GM21423 (cell line): ENCODE measurements around the gene SLC13A5.
"Not testable (repeated sequence)": the region's sequence is repeated elsewhere in the genome, so short reads cannot be mapped to it uniquely, and the experiment has no call there.

Source experiments
- ATAC-seq: cut with Tn5 transposase; IDR thresholded peaks from one replicate; pipeline ENCODE4 v1.9.1; 2021; ENCODE audit warnings: mild to moderate bottlenecking, moderate library complexity; ENCODE audit not compliant: unreplicated experiment

SLC13A5 gene

GRCh38 chr17:6666557-6666956 is 46.6 kb downstream of the SLC13A5 start:
- no peak for ATAC-seq

DNA sequence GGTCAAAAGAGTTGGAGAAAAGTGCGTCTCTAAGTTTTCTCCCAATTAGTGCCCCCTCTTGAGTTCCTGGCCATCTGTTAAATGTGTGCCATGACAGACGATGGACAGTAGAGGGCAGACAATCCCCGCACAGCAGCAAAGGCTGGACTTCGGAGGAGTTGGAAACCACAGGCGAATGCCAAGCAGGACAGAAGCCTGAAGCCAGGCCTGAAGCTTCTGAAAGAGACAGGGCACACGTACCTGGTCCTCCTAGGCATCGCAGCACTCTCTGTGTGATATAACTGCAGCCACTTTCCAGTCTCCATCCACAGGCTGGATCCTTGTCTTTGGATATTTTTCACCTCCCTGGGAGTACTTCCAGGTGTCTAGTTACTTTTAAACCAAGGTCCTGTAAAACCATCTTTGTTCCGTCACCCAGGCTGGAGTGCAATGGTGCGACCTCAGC is 47.1 kb downstream of the SLC13A5 start:
- ATAC-seq: no peak

DNA sequence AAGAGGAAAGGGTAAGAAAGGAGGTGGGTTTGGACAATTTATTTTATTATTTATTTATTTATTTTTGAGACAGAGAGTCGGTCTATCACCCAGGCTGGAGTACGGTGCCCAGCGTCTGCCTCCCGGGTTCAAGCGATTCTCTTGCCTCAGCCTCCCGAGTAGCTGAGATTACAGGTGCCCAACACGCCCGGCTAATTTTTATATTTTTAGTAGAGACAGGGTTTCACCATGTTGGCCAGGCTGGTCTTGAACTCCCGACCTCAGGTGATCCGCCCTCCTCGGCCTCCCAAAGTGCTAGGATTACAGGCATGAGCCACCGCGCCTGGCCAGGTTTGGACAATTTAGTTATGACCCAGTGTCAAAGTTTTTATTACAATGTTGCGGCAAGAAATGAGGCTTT is 50.0 kb downstream of the SLC13A5 start:
- not testable (repeated sequence) for ATAC-seq

DNA sequence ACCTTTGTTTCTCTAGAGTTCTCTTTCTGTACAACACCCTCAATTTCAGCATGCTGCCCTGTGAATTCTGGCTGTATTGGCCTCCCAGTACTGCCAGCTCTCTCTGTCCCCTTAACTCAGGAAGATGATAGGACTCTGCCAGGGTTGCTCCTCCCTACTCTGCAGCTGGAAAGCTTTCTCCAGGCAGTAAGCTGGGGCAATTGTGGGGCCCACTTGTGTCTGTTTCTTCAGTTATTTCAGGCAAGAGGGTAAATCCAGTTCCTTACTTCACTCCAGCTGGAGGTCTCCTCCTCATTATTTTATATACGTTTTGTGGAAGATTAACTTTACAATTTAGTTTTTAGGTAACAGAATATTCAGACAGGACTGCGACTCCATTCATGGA is 51.7 kb downstream of the SLC13A5 start:
- no peak for ATAC-seq

- no peak for ATAC-seq
Observed at GRCh38 chr17:6660805-6661463, 52.2 kb downstream of the SLC13A5 start.

GRCh38 chr17:6660101-6660500 is 53.1 kb downstream of the SLC13A5 start:
- ATAC-seq: no peak

- ATAC-seq: not testable (repeated sequence)
Observed at GRCh38 chr17:6658411-6658810, 54.8 kb downstream of the SLC13A5 start.

DNA sequence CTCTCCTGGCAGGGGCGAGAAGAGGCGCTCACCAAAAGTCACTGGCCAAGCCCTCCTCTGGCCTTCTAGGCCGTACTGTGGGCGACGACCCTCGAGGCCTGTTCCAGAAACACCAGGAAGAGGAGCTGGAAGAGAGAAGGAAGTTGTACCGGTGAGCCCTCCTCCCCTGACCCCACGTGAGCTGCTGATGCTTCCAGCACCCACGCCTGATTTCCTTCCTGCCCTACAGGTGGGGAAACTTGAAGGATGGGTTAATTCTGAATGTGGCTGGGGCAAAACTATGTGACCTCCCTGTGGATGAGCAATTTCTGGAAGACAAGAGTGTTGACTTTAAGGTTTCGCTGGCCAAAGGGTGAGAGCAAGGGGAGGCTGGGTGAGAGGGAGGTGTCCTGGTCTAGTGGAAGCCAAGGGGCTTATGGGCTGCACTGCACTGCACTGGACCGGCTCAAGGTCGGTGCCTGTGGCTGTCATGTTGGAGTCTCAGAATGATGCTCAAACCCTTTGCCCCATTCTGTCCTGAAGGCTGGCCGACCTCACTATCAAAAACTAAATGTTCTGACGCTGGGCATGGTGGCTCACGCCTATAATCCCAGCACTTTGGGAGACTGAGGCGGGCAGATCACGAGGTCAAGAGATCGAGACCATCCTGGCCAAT is 55.4 kb downstream of the SLC13A5 start:
- ATAC-seq: no peak

DNA sequence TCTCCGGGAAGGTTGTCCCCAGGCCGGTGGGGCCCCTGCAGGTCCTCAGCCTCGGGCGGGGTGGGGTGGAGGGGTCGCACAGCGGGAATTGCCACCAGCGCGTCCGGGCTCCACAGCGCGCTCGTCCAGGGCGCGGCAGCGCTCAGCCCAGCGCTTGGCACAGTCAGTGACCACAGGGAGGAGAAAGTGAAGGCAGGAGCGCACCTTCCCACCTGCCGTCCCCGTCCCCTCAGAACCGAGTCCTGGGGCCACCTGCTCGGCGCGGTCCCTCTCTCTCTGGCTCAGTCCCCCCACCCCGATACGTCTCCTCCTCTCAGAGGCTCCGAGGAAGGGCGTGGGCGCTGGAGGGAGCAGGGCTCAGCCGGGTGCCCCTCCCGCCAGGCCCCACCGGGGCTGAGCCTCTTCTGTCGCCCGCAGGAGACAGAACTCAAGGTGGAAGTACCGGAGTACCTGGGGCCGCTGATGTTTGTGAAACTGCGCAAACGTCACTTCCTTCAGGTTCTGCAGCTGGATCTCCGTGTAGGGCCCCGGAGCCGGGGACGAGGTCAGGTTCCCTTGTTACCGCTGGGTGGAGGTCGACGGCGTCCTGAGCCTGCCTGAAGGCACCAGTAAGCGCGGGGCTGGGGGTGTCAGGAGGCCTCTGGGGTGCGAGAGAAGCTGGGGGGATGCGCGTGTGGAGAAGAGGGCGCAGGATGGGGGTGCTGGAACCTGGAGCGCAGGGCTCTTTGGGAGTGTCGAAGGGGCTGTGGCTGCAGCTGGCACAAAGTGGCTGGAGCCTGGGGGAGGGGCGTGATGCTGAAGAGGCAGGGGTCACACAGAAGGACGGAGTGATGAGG is 56.2 kb downstream of the SLC13A5 start:
- peak; percentile 44 for ATAC-seq

GRCh38 chr17:6655732-6656361 is 57.3 kb downstream of the SLC13A5 start:
- ATAC-seq: not testable (repeated sequence)

DNA sequence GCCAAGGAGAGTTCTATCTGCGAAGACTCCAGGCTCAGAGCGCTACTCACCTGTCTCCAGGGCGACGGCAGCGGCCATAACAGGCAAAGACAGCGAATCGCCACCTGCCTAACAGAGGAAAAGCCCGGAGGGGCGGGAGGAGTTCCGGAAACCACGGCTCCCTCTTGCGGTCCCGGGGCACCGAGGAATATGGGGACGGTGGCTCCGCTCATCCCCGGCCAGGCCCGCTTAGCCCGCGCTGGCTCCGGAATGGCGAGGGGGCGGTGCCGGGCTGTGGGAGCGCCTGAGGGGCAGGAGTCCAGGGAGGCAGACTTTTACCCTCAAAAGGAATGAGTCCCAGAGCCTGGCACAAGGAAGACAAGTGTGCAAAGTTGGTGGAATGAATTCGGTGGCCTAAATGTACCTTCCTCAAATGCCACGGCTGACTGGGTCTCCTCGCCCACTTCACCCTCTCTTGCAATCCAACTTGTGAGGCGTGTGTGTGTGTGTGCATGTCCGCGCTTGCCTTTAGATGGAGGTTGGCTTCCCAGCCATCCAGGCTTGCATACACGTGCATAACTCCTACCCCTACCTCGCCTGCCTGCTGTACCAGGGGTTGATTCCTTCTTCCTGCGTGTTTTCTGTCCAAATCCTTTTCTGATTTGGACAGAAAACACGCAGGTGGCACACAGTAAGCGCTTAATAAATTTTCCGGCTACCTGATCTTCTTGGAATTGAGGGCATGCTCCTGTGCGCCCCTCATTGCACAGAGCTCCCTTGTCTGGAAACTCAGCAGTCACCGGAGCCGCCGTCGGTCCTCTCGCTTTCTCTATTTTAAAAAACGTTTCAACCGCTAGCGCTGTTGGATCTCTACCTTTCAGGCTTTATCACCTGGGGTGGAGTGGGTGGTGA is 58.1 kb downstream of the SLC13A5 start:
- no peak for ATAC-seq

DNA sequence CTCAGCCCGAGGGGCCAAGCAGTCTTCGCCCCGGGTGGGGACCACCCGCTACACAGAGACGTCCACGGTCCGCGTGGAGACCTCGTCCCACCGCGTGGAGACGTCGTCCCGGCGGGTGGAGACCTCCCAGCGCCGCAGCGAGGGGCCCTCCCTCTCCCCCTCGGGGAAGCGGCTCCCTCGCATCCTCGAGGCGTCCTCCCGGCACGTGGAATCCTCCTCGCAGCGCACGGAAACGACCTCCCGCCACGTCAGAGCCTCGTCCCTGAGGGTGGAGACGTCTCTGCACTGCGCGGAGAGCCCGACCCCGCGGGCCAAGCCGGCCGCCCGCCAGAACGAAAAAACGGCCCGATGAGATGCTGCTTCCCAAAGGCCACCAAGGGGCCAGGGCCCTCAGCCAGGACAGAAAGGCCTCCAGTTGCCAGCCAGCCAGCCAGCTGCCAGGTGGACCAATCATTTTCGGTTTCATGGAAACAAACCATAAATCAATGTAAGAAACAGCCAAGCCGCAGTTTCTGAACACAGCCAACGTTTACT is 61.2 kb downstream of the SLC13A5 start:
- peak; percentile 4 for ATAC-seq

DNA sequence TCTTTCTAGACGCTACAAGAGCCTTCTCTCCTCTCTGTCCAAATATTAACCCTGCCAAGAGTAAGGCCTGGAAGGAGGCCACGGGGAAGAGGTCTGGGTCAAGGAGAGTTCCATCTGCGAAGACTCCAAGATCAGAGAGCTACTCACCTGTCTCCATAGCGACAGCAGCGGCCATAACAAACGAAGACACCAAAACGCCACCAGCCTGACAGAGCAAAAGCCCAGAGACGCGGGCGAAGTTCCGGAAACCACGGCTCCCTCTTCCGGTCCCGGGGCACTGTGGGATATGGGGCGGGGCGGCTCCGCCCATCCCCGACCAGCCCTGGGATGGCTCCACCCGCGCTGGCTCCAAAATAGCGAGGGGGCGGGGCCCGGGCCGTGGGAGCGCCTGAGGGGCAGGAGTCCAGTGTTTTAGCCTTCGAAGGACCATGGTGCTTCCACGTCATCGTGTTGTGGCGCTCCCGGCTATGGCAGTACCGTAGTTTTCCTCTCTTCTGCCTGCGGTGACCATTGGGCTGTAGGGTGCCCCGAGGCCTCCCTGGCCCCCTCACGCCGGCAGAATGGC is 61.7 kb downstream of the SLC13A5 start, which contains the start of the genes C17orf100 and MED31:
Gene C17orf100, plus strand, starts transcription at position 409 of the 565 bp plus-strand sequence. Its CDS starts 152 bp downstream, at position 561.
Gene MED31, minus strand, starts transcription at position 252 of the 565 bp plus-strand sequence. Its CDS starts 77 bp downstream, at position 175.
- ATAC-seq: peak; percentile 84

- ATAC-seq: no peak
Observed at GRCh38 chr17:6648181-6648580, 65.0 kb downstream of the SLC13A5 start.

DNA sequence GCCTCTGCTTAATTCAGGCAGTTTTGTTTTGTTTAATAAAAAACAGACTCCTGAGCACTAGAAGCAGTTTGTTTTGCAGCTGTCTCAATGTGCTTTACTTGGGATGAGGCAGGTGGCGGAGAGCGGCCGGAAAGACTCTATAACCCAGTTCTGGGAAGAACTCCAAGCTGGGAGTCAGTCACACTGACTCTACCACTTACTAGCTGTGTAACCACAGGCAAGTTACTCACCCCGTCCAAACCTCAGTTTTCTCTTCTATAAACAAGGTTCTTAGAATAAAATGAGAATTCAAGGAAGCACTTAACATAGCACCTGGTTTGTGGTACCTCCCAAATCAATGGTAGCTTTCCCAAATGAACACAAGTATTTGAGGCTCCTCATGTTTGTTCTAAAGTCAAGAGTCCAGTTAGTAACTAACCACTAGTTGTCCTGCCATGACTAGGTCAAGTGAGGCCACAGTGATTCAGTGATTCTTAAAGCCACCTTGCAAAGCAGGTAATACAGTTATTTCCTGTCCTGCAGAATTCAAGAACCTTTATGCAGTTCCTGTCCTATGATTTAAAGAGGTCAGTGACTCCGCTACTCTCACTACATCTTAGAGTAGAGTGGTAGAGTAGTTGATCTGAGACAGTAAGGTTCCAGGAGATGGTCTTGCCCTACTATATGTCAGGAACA is 69.6 kb downstream of the SLC13A5 start:
- no peak for ATAC-seq

DNA sequence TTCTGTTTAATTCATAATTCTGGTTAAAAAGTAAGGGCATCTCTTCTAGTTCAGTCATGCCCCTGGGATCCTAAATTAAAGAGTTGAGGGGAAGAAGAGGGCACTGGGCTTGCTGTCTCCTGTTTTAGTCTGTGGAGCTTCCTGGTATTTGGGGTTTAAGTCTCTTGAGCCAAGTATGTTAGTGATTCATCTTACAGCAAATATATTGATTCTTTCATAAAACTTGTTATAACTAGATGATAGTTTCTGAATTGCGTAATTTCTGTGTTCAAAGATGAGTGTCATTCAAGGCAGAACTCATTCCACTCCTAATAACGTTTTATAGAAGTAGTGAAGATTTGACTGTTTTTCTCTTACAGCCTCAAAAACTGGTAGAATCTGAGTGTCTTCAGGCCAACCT is 70.6 kb downstream of the SLC13A5 start:
- ATAC-seq: no peak

GRCh38 chr17:6641247-6641863 is 71.8 kb downstream of the SLC13A5 start:
- ATAC-seq: no peak

DNA sequence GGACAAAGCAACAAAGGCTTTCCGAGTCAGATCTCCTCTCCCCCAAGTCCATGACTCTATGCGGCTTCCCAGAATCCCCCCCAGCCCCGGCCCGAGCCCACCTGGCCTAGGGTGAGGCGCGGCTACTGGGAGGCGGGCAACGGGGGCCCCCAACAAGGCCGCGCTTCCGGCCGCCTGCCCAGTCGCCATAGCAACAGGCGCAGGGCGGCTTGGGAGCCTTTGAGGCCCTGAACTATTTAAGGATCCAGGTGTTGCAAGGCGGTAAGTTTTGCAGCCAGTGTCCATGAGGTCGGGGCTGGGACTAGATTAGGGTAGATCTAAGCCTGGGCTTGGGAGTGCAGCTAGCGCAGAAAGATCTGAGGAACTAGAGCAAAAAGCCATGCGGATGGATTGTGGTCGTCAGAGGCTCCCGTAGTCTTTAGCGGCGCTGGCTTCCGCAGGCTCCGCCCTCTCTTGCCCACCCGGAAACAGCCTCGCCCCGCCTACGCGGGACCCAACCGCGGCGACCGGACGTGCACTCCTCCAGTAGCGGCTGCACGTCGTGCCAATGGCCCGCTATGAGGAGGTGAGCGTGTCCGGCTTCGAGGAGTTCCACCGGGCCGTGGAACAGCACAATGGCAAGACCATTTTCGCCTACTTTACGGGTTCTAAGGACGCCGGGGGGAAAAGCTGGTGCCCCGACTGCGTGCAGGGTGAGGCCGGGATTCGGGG is 72.5 kb downstream of the SLC13A5 start, which contains the start of the genes KIAA0753 and TXNDC17:
Gene KIAA0753, minus strand, starts transcription at position 176 of the 711 bp plus-strand sequence. CDS start 5,608 bp downstream, outside the sequence.
Gene TXNDC17, plus strand, starts transcription at position 525 of the 711 bp plus-strand sequence. Its CDS starts 23 bp downstream, at position 548.
- ATAC-seq: peak; percentile 90
